Progenitor cell of endocrine pancreas (in vitro differentiated cells): ENCODE results near the gene KHDC1. TPM values are rescaled to one million over a fixed set of nuclear protein-coding genes. Genes with fewer than 3 reads are reported as not detected.
A peak's percentile ranks its signal among the peaks of the same experiment; 100 is the strongest.
"Not testable (repeated sequence)": the region's sequence is repeated elsewhere in the genome, so short reads cannot be mapped to it uniquely, and the experiment has no call there.

ENCODE experiments used
- DNase-seq: peaks from one replicate; pipeline ENCODE4 v3.0.0; 2021; ENCODE audit warnings: low spot score; ENCODE audit not compliant: unreplicated experiment
- H3K27ac Mint-ChIP-seq: 2 replicates; pipeline ENCODE4 v1.8.0; 2021; ENCODE audit warnings: mild to moderate bottlenecking, moderate library complexity, mixed read lengths
- H3K27me3 Mint-ChIP-seq: 2 replicates; pipeline ENCODE4 v1.8.0; 2021; ENCODE audit warnings: mixed read lengths
- H3K36me3 Mint-ChIP-seq: 2 replicates; pipeline ENCODE4 v1.8.0; 2022; ENCODE audit warnings: mixed read lengths; ENCODE audit not compliant: insufficient read depth
- H3K4me1 Mint-ChIP-seq: 2 replicates; pipeline ENCODE4 v1.8.0; 2021; ENCODE audit warnings: low read depth, mixed read lengths
- H3K4me3 Mint-ChIP-seq: 2 replicates; pipeline ENCODE4 v1.8.0; 2021; ENCODE audit warnings: low read depth, mild to moderate bottlenecking, moderate library complexity, mixed read lengths
- H3K9me3 Mint-ChIP-seq: 2 replicates; pipeline ENCODE4 v1.8.0; 2021; ENCODE audit warnings: low read depth, mixed read lengths
- total RNA-seq: library from RNA; stranded (reverse); gene quantifications from 2 replicates; pipeline ENCODE4 v1.2.1, GENCODE V29; 2021
- TF ChIP-seq, protein P1 (sequence below): fragments of 200-600 bp; sonication (generic); IDR thresholded peaks from one replicate; pipeline ENCODE4 v1.5.0; 2021; ENCODE audit warnings: antibody characterized with exemption, mild to moderate bottlenecking; ENCODE audit not compliant: unreplicated experiment

Gene KHDC1
- total RNA-seq, 1 donor from 2014 or later, result 7.9 TPM

GRCh38 chr6:73258721-73259120 lies 4.3 kb downstream of the KHDC1 start:
- Mint-ChIP-seq H3K4me1 (peaks cover 3% of the 10 kb centered on the region), H3K36me3 (no peaks in the 10 kb centered on the region), H3K9me3 (no peaks in the 10 kb centered on the region), H3K4me3 (no peak overlapping the region), H3K27ac (no peak overlapping the region), H3K27me3 (no peaks in the 10 kb centered on the region)
- TF ChIP-seq, protein P1, sequence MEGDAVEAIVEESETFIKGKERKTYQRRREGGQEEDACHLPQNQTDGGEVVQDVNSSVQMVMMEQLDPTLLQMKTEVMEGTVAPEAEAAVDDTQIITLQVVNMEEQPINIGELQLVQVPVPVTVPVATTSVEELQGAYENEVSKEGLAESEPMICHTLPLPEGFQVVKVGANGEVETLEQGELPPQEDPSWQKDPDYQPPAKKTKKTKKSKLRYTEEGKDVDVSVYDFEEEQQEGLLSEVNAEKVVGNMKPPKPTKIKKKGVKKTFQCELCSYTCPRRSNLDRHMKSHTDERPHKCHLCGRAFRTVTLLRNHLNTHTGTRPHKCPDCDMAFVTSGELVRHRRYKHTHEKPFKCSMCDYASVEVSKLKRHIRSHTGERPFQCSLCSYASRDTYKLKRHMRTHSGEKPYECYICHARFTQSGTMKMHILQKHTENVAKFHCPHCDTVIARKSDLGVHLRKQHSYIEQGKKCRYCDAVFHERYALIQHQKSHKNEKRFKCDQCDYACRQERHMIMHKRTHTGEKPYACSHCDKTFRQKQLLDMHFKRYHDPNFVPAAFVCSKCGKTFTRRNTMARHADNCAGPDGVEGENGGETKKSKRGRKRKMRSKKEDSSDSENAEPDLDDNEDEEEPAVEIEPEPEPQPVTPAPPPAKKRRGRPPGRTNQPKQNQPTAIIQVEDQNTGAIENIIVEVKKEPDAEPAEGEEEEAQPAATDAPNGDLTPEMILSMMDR, result no peak
- DNase-seq, result no peak

GRCh38 chr6:73254323-73254722 lies 8.7 kb downstream of the KHDC1 start:
- not testable (repeated sequence) for H3K4me3 Mint-ChIP-seq, H3K27ac Mint-ChIP-seq, H3K27me3 Mint-ChIP-seq, H3K9me3 Mint-ChIP-seq, H3K4me1 Mint-ChIP-seq, H3K36me3 Mint-ChIP-seq, DNase-seq

- H3K27me3 Mint-ChIP-seq, result no peaks in the 10 kb centered on the region
- H3K4me1 Mint-ChIP-seq, result peaks cover 12% of the 10 kb centered on the region
- no peaks in the 10 kb centered on the region for H3K9me3 Mint-ChIP-seq
- no peak overlapping the region for H3K4me3 Mint-ChIP-seq
- no peak overlapping the region for H3K27ac Mint-ChIP-seq
- H3K36me3 Mint-ChIP-seq, result no peaks in the 10 kb centered on the region
- DNase-seq, result no peak
- TF ChIP-seq, protein P1, result no peak
These were observed 10.3 kb downstream of the KHDC1 start for GRCh38 chr6:73252703-73253102.

- no peak for DNase-seq
- H3K4me1 Mint-ChIP-seq, result peaks cover 12% of the 10 kb centered on the region
- TF ChIP-seq, protein P1, result no peak
- no peak overlapping the region for H3K27ac Mint-ChIP-seq
- H3K9me3 Mint-ChIP-seq, result no peaks in the 10 kb centered on the region
- H3K27me3 Mint-ChIP-seq, result no peaks in the 10 kb centered on the region
- no peaks in the 10 kb centered on the region for H3K36me3 Mint-ChIP-seq
- no peak overlapping the region for H3K4me3 Mint-ChIP-seq
These were observed 13.0 kb downstream of the KHDC1 start for GRCh38 chr6:73250016-73250415.

GRCh38 chr6:73248192-73248903 lies 14.6 kb downstream of the KHDC1 start:
- DNase-seq, result no peak
- H3K27ac Mint-ChIP-seq, result no peak overlapping the region
- no peaks in the 10 kb centered on the region for H3K27me3 Mint-ChIP-seq
- no peaks in the 10 kb centered on the region for H3K36me3 Mint-ChIP-seq
- H3K4me1 Mint-ChIP-seq, result peaks cover 12% of the 10 kb centered on the region
- TF ChIP-seq, protein P1, result no peak
- H3K9me3 Mint-ChIP-seq, result no peaks in the 10 kb centered on the region
- no peak overlapping the region for H3K4me3 Mint-ChIP-seq

- TF ChIP-seq, protein P1, result no peak
- Mint-ChIP-seq H3K27me3 (no peaks in the 10 kb centered on the region), H3K27ac (peak overlapping the region; percentile 68), H3K36me3 (no peaks in the 10 kb centered on the region), H3K4me3 (no peak overlapping the region), H3K9me3 (no peaks in the 10 kb centered on the region), H3K4me1 (no peaks in the 10 kb centered on the region)
- no peak for DNase-seq
These were observed 21.0 kb downstream of the KHDC1 start for GRCh38 chr6:73242001-73242400.
